Fibroblast of the aortic adventitia (primary cell): ENCODE measurements around the gene RNF150. TPM values are rescaled to one million over a fixed set of nuclear protein-coding genes. Genes with fewer than 3 reads are reported as not detected.

Experiments
- DNase-seq: peaks from one replicate; pipeline ENCODE4 v3.0.0-alpha.2; 2010; ENCODE audit warnings: low read depth
- H3K4me3 ChIP-seq: 2 replicates; pipeline ENCODE4 v1.5.1; 2011; ENCODE audit warnings: low read depth, mild to moderate bottlenecking, control low read depth, low read length, moderate library complexity
- total RNA-seq: library from RNA; depleted of rRNA; stranded (reverse); fragments of >200 nt; gene quantifications from 2 replicates; pipeline ENCODE4 v1.2.3, GENCODE V29; 2012; ENCODE audit warnings: low replicate concordance
- TF ChIP-seq, protein P1 (sequence below): IDR thresholded peaks from 2 replicates; pipeline ENCODE4 v1.5.1; 2011; ENCODE audit warnings: mild to moderate bottlenecking, low read length, control low read depth, inconsistent platforms; ENCODE audit not compliant: insufficient read depth

Gene RNF150
- total RNA-seq, 1 donor: 0.99 TPM

DNA sequence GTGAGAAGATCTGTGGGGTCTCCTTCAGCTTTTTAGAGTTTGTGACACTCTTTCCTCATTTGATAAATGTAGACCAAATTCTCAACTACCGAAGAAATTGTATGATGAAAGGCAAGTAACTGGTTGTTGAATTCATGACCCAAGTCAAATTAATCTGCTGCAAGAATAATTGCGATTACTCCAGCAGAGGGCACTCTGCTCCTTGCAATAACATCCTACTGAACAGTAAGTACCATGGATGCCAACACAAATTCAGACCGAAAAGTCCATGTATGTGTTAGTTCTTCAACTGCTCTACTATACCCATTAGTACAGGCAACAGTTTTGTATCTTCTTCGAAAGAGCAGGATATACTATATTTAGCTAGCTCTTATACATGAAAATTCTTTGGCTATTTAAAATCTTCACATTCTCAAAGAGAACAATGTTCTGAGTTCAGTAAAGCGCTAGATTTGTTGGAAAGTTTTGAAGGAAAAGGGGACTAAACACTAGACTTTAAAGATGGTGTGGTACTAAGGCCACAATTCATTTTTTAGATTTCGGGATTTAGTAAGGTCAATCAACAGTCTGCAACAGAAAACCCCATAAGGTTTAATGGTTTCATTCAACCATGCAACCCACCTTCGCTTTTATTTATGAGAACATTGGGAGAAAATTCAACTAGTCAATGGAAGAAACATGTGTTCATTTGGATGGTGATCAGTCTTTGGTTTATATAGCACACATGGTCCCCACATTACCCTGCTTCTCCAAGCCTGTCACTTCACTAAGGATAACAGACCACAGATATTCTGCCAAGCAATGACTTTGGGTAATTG is 271.7 kb downstream of the RNF150 start:
- TF ChIP-seq, protein P1, sequence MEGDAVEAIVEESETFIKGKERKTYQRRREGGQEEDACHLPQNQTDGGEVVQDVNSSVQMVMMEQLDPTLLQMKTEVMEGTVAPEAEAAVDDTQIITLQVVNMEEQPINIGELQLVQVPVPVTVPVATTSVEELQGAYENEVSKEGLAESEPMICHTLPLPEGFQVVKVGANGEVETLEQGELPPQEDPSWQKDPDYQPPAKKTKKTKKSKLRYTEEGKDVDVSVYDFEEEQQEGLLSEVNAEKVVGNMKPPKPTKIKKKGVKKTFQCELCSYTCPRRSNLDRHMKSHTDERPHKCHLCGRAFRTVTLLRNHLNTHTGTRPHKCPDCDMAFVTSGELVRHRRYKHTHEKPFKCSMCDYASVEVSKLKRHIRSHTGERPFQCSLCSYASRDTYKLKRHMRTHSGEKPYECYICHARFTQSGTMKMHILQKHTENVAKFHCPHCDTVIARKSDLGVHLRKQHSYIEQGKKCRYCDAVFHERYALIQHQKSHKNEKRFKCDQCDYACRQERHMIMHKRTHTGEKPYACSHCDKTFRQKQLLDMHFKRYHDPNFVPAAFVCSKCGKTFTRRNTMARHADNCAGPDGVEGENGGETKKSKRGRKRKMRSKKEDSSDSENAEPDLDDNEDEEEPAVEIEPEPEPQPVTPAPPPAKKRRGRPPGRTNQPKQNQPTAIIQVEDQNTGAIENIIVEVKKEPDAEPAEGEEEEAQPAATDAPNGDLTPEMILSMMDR: peak; percentile 75
- no peak overlapping the region for H3K4me3 ChIP-seq
- DNase-seq: peak; percentile 93

DNA sequence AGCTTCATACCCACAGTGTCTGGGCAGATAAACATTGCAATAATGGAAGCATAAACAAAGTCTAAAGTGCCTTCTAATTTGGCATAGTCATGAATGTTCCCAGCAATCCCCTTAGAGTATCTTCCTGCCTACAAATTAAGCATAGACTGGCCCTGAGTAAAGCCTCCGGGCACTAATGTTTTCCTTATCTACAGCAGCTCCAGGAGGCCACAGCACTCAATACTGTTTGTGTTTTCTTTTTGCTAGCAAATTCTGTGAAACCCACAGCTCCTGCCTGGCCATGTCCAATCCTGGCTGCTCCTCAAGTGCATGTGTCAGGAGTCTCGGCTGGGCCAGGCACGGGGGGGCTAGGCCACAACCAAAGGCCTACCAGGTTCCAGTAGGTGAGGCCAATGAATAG is 274.4 kb downstream of the RNF150 start:
- DNase-seq: no peak

DNA sequence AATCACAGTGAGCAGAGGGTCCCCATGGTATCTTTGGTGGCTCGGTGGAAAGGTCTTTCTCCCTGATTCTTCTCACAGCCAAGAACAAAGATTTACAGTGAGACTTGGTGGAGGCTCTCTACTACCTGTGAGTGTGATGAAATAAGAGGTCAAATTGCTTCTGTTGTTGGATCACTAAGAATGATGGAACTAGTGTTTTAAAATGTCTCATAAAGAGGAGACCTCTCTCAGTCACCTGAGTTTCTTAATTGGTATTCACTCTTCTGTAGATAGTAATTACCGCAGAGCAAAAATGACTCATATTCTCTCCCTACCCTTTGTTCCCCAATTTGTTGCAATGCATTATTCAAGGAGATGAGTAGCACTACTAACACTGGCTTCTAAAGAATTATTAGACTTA is 276.2 kb downstream of the RNF150 start:
- TF ChIP-seq, protein P1: no peak
- no peak for DNase-seq
- H3K4me3 ChIP-seq: no peak overlapping the region

More for the DNA sequence above, 274.4 kb downstream of the RNF150 start:
- H3K4me3 ChIP-seq: no peak overlapping the region
- TF ChIP-seq, protein P1: no peak

DNA sequence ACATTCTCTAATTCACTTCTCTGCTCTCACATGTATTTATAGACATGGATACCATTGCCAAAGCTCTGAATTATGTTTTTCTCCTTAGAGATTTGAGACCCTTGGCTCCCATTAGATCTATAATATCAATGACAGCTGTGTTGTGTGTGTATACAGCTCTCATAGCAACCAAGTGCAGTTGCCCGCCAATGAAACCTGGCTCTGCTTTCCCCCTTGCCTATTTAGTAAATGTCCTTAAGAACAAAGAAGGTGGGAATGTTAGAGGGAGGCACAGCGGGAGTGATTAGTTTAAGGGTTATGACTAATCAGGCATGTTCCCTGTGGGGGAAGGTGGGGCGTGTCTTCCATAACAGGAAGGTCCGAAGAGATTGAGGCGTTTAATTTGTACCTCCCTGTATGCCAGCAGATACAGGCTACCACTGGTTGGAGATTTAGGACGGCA is 276.6 kb downstream of the RNF150 start:
- H3K4me3 ChIP-seq: no peak overlapping the region
- TF ChIP-seq, protein P1: no peak
- peak; percentile 64 for DNase-seq

DNA sequence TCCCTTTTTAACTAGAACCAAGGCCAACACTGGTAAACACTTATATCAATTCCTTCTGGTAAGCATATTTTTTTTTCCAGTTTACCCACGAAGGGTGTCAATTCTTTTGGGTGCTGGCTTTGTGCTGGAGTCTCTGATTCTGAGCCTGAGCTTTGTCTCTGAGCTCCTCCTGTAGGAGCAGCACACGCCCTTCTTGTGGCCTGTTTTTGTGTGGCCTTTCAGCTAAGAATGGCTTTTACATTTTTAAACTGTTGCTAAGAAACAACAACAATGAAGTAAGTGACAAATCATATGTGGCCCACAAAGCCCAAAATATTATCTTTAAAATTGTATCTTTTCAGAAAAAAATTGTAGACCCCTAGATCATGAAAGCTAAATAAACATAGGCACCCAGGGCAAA is 279.1 kb downstream of the RNF150 start:
- H3K4me3 ChIP-seq: no peak overlapping the region
- TF ChIP-seq, protein P1: no peak
- no peak for DNase-seq

DNA sequence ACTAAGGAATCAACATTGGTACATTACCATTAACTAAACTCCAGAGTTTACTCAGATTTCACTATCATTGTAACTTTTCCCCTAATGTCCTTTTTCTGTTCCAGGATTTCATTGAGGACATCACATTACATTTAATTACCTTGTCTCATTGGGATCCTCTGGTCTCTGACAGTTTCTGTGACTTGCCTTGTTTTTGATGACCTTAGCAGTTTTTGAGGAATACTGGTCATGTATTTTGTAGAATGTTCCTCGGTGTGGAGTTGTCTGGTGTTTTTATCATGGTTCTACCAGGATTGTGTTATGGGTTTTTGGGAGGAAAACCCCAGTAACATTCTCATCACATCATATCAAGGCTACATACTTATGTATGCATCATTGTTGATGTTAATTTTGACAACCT is 281.5 kb downstream of the RNF150 start:
- no peak overlapping the region for H3K4me3 ChIP-seq
- TF ChIP-seq, protein P1: no peak
- no peak for DNase-seq
